Neural cell (in vitro differentiated cells): Measurements from ENCODE around the gene CNTNAP2. TPM values are rescaled to one million over a fixed set of nuclear protein-coding genes. Genes with fewer than 3 reads are reported as not detected.

Experiments used
- H2AFZ ChIP-seq: fragments of 200-600, 300-800 bp; sonication (generic), shearing (Covaris generic); 2 replicates; pipeline ENCODE4 v1.6.0; 2014; ENCODE audit warnings: low read depth, mild to moderate bottlenecking, antibody characterized with exemption, low read length, moderate library complexity
- H3F3A ChIP-seq: fragments of 200-600 bp; shearing (Covaris generic); 2 replicates; pipeline ENCODE4 v1.6.1; 2016; ENCODE audit warnings: mild to moderate bottlenecking, moderate library complexity, mixed read lengths, antibody characterized with exemption, low read length; ENCODE audit not compliant: insufficient read depth, poor library complexity, severe bottlenecking
- H3K27ac ChIP-seq: fragments of 200-600, 300-800 bp; sonication (generic), shearing (Covaris generic); 2 replicates; pipeline ENCODE4 v1.5.1; 2014; ENCODE audit warnings: mild to moderate bottlenecking, low read length, moderate library complexity
- H3K27me3 ChIP-seq: fragments of 300-800, 200-600 bp; sonication (generic), shearing (Covaris generic); 2 replicates; pipeline ENCODE4 v1.6.0; 2014; ENCODE audit warnings: mild to moderate bottlenecking, low read depth, low read length, moderate library complexity; ENCODE audit not compliant: insufficient read depth
- H3K36me3 ChIP-seq: fragments of 300-800, 200-600 bp; sonication (generic), shearing (Covaris generic); 2 replicates; pipeline ENCODE4 v1.5.1; 2014; ENCODE audit warnings: mild to moderate bottlenecking, antibody characterized with exemption, low read length, moderate library complexity; ENCODE audit not compliant: insufficient read depth
- H3K4me2 ChIP-seq: fragments of 300-800, 200-600 bp; sonication (generic), shearing (Covaris generic); 2 replicates; pipeline ENCODE4 v1.6.0; 2014; ENCODE audit warnings: mild to moderate bottlenecking, low read length
- H3K4me3 ChIP-seq: fragments of 300-800, 200-600 bp; sonication (generic), shearing (Covaris generic); 2 replicates; pipeline ENCODE4 v1.5.1; 2014; ENCODE audit warnings: mild to moderate bottlenecking, low read length, moderate library complexity
- H3K79me2 ChIP-seq: fragments of 200-600 bp; shearing (Covaris generic); replicated peaks from 2 replicates; pipeline ENCODE4 v1.6.0; 2014; ENCODE audit warnings: mild to moderate bottlenecking, low read length, moderate library complexity; ENCODE audit not compliant: insufficient read depth
- H3K9ac ChIP-seq: fragments of 300-800, 200-600 bp; sonication (generic), shearing (Covaris generic); 2 replicates; pipeline ENCODE4 v1.6.1; 2016; ENCODE audit warnings: mild to moderate bottlenecking, low read length, mixed read lengths
- H3K9me2 ChIP-seq: fragments of 200-600 bp; shearing (Covaris generic); 2 replicates; pipeline ENCODE4 v1.6.1; 2016; ENCODE audit warnings: mild to moderate bottlenecking, low read length, mixed read lengths; ENCODE audit not compliant: insufficient read depth
- H3K9me3 ChIP-seq: fragments of 200-600, 300-800 bp; sonication (generic), shearing (Covaris generic); 2 replicates; pipeline ENCODE4 v1.6.1; 2016; ENCODE audit warnings: mild to moderate bottlenecking, mixed run types, low read length, moderate library complexity, mixed read lengths
- H4K20me1 ChIP-seq: fragments of 200-600 bp; shearing (Covaris generic); 2 replicates; pipeline ENCODE4 v1.6.1; 2016; ENCODE audit warnings: mild to moderate bottlenecking, mixed run types; ENCODE audit not compliant: insufficient read depth
- CTCF ChIP-seq: fragments of 450-650 bp; IDR thresholded peaks from 2 replicates; pipeline ENCODE4 v1.5.1; 2014; ENCODE audit warnings: antibody characterized with exemption, mild to moderate bottlenecking, moderate library complexity; ENCODE audit not compliant: poor library complexity, severe bottlenecking
- EP300 ChIP-seq: fragments of 450-650 bp; conservative IDR thresholded peaks from 2 replicates; pipeline ENCODE4 v1.6.1; 2014; ENCODE audit warnings: antibody characterized with exemption, mild to moderate bottlenecking, moderate library complexity; ENCODE audit not compliant: poor library complexity, severe bottlenecking
- EZH2 ChIP-seq: fragments of 200-600, 300-800 bp; shearing (Covaris generic), sonication (generic); IDR thresholded peaks from 2 replicates; pipeline ENCODE4 v1.6.1; 2014; ENCODE audit warnings: antibody characterized with exemption, low read length, borderline replicate concordance, mild to moderate bottlenecking; ENCODE audit not compliant: insufficient read depth, poor library complexity, severe bottlenecking
- POLR2AphosphoS5 ChIP-seq: IDR thresholded peaks from 2 replicates; pipeline ENCODE4 v1.6.1; 2012
- REST ChIP-seq: IDR thresholded peaks from 2 replicates; pipeline ENCODE4 v1.6.1; 2012; ENCODE audit warnings: borderline replicate concordance
- SMC3 ChIP-seq: fragments of 450-650 bp; conservative IDR thresholded peaks from 2 replicates; pipeline ENCODE4 v1.6.1; 2014; ENCODE audit warnings: antibody characterized with exemption, mild to moderate bottlenecking, moderate library complexity; ENCODE audit not compliant: poor library complexity
- TAF1 ChIP-seq: IDR thresholded peaks from 2 replicates; pipeline ENCODE4 v1.6.1; 2012; ENCODE audit warnings: low read depth
- polyA plus RNA-seq: library from polyadenylated mRNA; depleted of rRNA; stranded (reverse); fragments of >200 nt; gene quantifications from 2 replicates; pipeline ENCODE4 v1.2.3, GENCODE V29; 2014

The CNTNAP2 gene
- polyA plus RNA-seq, 1 donor from 2014 or later, result 276 TPM

GRCh38 chr7:146214842-146215241 lies 98.2 kb downstream of the CNTNAP2 start:
- H3K36me3 ChIP-seq, result no peaks in the 10 kb centered on the region
- no peaks in the 10 kb centered on the region for H3K27me3 ChIP-seq
- H3K79me2 ChIP-seq, result no peaks in the 10 kb centered on the region
- H3K27ac ChIP-seq, result no peak overlapping the region
- no peaks in the 10 kb centered on the region for H4K20me1 ChIP-seq
- peak; percentile 60 for TF ChIP-seq EP300
- no peak for TF ChIP-seq EZH2
- peak; percentile 20 for TF ChIP-seq POLR2AphosphoS5
- no peak for TF ChIP-seq TAF1
- no peak for TF ChIP-seq SMC3
- H3F3A ChIP-seq, result no peaks in the 10 kb centered on the region
- no peak overlapping the region for H3K4me2 ChIP-seq
- H2AFZ ChIP-seq, result no peak overlapping the region
- no peak overlapping the region for H3K4me3 ChIP-seq
- H3K9me3 ChIP-seq, result no peaks in the 10 kb centered on the region
- no peak overlapping the region for H3K9ac ChIP-seq
- no peaks in the 10 kb centered on the region for H3K9me2 ChIP-seq

- no peaks in the 10 kb centered on the region for H3F3A ChIP-seq
- no peaks in the 10 kb centered on the region for H4K20me1 ChIP-seq
- no peak overlapping the region for H3K4me2 ChIP-seq
- no peak overlapping the region for H3K9ac ChIP-seq
- no peaks in the 10 kb centered on the region for H3K9me2 ChIP-seq
- H2AFZ ChIP-seq, result no peak overlapping the region
- no peak overlapping the region for H3K4me3 ChIP-seq
- no peaks in the 10 kb centered on the region for H3K79me2 ChIP-seq
- H3K27me3 ChIP-seq, result no peaks in the 10 kb centered on the region
- H3K27ac ChIP-seq, result no peak overlapping the region
- H3K36me3 ChIP-seq, result no peaks in the 10 kb centered on the region
- no peak for TF ChIP-seq EZH2
- TF ChIP-seq TAF1, result no peak
- no peaks in the 10 kb centered on the region for H3K9me3 ChIP-seq
Measured at GRCh38 chr7:146216396-146217041, 99.9 kb downstream of the CNTNAP2 start.

- no peaks in the 10 kb centered on the region for H4K20me1 ChIP-seq
- H3F3A ChIP-seq, result no peaks in the 10 kb centered on the region
- H2AFZ ChIP-seq, result no peak overlapping the region
- no peaks in the 10 kb centered on the region for H3K36me3 ChIP-seq
- no peaks in the 10 kb centered on the region for H3K9me3 ChIP-seq
- TF ChIP-seq CTCF, result no peak
- no peak for TF ChIP-seq TAF1
- TF ChIP-seq EZH2, result no peak
- H3K4me3 ChIP-seq, result no peak overlapping the region
- H3K4me2 ChIP-seq, result no peak overlapping the region
- H3K9me2 ChIP-seq, result no peaks in the 10 kb centered on the region
- no peak overlapping the region for H3K9ac ChIP-seq
- H3K79me2 ChIP-seq, result no peaks in the 10 kb centered on the region
- H3K27me3 ChIP-seq, result no peaks in the 10 kb centered on the region
- H3K27ac ChIP-seq, result no peak overlapping the region
Measured at GRCh38 chr7:146223851-146224250, 107.2 kb downstream of the CNTNAP2 start.

- H3K36me3 ChIP-seq, result no peaks in the 10 kb centered on the region
- no peak overlapping the region for H3K27ac ChIP-seq
- no peaks in the 10 kb centered on the region for H4K20me1 ChIP-seq
- no peaks in the 10 kb centered on the region for H3K9me3 ChIP-seq
- no peak overlapping the region for H2AFZ ChIP-seq
- no peaks in the 10 kb centered on the region for H3K79me2 ChIP-seq
- H3K9me2 ChIP-seq, result no peaks in the 10 kb centered on the region
- no peak overlapping the region for H3K4me3 ChIP-seq
- no peaks in the 10 kb centered on the region for H3F3A ChIP-seq
- TF ChIP-seq EP300, result peak; percentile 95
- TF ChIP-seq EZH2, result no peak
- no peak for TF ChIP-seq TAF1
- no peak for TF ChIP-seq SMC3
- no peak for TF ChIP-seq REST
- peak; percentile 72 for TF ChIP-seq POLR2AphosphoS5
- no peak overlapping the region for H3K9ac ChIP-seq
- no peaks in the 10 kb centered on the region for H3K27me3 ChIP-seq
- no peak overlapping the region for H3K4me2 ChIP-seq
Measured at GRCh38 chr7:146232604-146233003, 116.0 kb downstream of the CNTNAP2 start.
